Measurements from ENCODE around the gene BLNK. TPM values are rescaled to one million over a fixed set of nuclear protein-coding genes. Genes with fewer than 3 reads are reported as not detected.

BLNK gene
- polyA plus RNA-seq, 1 of the 3 experiments (the other 2 are of a cell fraction): not detected

DNA sequence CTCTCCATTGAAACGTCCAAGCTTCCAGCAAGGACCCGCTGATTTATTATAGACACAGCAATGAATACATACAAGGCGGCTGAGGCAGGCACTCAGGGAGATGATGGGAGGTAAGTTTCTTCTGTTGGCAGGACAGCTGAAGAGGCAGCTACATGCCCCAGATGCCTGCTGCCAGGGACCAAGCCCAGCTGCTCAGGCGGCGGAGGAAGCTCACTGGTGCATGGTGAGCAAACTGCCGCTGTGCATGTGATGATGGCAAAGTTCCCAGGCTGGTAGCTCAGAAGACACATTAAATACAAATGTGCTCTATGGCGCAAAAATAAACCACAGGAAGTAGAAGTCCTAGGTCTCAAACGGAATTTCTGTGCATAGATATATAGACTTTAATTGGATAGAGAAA is 35.1 kb upstream of the BLNK start:
- POLR2A ChIA-PET: no interaction called here
- 78% methylated on average over 8 of the region's 8 CpGs for WGBS (ENCODE audit: low lambda C conversion rate)
- no peak overlapping the region for H3K4me2 ChIP-seq
- no peaks in the 10 kb centered on the region for H3F3A ChIP-seq (replicated peaks; ENCODE audit: insufficient read depth)
- no peak overlapping the region for H3K27ac ChIP-seq (ENCODE audit: low read depth in 2 of 2, low read length in 1 of 2)
- TF ChIP-seq POLR2AphosphoS5 (IDR thresholded peaks at IDR 0.05; ENCODE audit: low read depth, low read length) (no peak), RCOR1 (IDR thresholded peaks at IDR 0.05; ENCODE audit: low read length) (no peak), NFIC (IDR thresholded peaks at IDR 0.05; ENCODE audit: borderline replicate concordance) (no peak), TAF1 (IDR thresholded peaks at IDR 0.05; ENCODE audit: borderline replicate concordance, low read depth, low read length) (no peak), NRF1 (IDR thresholded peaks at IDR 0.05; ENCODE audit: low read depth, low read length) (no peak), RAD21 (IDR thresholded peaks at IDR 0.05; ENCODE audit: low read length) (no peak)
- TF ChIP-seq, protein P1, sequence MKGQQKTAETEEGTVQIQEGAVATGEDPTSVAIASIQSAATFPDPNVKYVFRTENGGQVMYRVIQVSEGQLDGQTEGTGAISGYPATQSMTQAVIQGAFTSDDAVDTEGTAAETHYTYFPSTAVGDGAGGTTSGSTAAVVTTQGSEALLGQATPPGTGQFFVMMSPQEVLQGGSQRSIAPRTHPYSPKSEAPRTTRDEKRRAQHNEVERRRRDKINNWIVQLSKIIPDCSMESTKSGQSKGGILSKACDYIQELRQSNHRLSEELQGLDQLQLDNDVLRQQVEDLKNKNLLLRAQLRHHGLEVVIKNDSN (IDR thresholded peaks at IDR 0.05; ENCODE audit: borderline replicate concordance, low read depth): no peak
- TF ChIP-seq, protein P2, sequence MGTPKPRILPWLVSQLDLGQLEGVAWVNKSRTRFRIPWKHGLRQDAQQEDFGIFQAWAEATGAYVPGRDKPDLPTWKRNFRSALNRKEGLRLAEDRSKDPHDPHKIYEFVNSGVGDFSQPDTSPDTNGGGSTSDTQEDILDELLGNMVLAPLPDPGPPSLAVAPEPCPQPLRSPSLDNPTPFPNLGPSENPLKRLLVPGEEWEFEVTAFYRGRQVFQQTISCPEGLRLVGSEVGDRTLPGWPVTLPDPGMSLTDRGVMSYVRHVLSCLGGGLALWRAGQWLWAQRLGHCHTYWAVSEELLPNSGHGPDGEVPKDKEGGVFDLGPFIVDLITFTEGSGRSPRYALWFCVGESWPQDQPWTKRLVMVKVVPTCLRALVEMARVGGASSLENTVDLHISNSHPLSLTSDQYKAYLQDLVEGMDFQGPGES (IDR thresholded peaks at IDR 0.05; ENCODE audit: low read depth, low read length): no peak
- no peaks in the 10 kb centered on the region for H3K27me3 ChIP-seq (ENCODE audit: insufficient read depth)
- no peaks in the 10 kb centered on the region for H3K36me3 ChIP-seq (replicated peaks in 1 of 2; ENCODE audit: control insufficient read depth in 1 of 2, insufficient read depth in 2 of 2, low read length in 1 of 2)
- no peaks in the 10 kb centered on the region for H3K9me3 ChIP-seq
- no peaks in the 10 kb centered on the region for H4K20me1 ChIP-seq (ENCODE audit: insufficient read depth)
- no peak overlapping the region for H3K9ac ChIP-seq
- H3K9me2 ChIP-seq: no peaks in the 10 kb centered on the region
- no peak overlapping the region for H3K4me3 ChIP-seq (ENCODE audit: low read depth in 2 of 2, low read length in 1 of 2)
- DNase-seq: no peak
- H3K79me2 ChIP-seq (ENCODE audit: insufficient read depth): no peaks in the 10 kb centered on the region
- CTCF ChIA-PET: interaction anchor here (5.0 kb wide), 1 partner anchor 28 kb away, joined by 17 read pairs; no protein-coding TSS in a partner anchor
- H3K4me1 ChIP-seq (ENCODE audit: control insufficient read depth in 1 of 2, insufficient read depth in 2 of 2, low read depth in 1 of 2, low read length in 1 of 2): no peaks in the 10 kb centered on the region
- H2AFZ ChIP-seq (ENCODE audit: low read depth): no peak overlapping the region

DNA sequence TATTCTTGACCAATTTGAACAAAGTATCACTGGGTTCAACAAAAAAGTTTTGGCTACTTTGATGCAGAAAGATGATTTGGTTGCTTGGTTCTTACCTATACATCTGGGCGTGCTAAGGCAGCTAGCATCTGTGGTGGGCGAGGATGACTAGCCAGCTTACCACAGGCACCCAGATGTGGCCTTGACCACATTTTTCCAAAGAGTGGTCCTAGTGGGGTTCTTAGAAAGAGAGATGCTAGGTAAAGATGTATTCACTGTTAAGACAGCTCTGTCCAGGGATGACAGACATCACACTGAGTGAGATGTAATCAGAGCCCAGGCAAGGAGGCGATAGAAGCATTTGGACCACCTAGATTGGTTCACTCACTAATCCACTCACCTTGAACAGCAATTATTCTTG is 33.6 kb upstream of the BLNK start:
- no peak overlapping the region for H3K27ac ChIP-seq (ENCODE audit: low read depth in 2 of 2, low read length in 1 of 2)
- H3K79me2 ChIP-seq (ENCODE audit: insufficient read depth): no peaks in the 10 kb centered on the region
- 0 out of 2 replicates have a peak, but pooled peaks cover 6% of the 10 kb centered on the region for H3K27me3 ChIP-seq (ENCODE audit: insufficient read depth)
- CTCF ChIA-PET: interaction anchor here (0.8 to 5.0 kb wide), 4 partner anchors 12 to 288 kb away, joined by 4 to 17 read pairs (median 8); no protein-coding TSS in a partner anchor
- H3K4me1 ChIP-seq (ENCODE audit: control insufficient read depth in 1 of 2, insufficient read depth in 2 of 2, low read depth in 1 of 2, low read length in 1 of 2): no peaks in the 10 kb centered on the region
- POLR2A ChIA-PET: no interaction called here
- H3K9me3 ChIP-seq: no peaks in the 10 kb centered on the region
- no peak overlapping the region for H3K9ac ChIP-seq
- H2AFZ ChIP-seq (ENCODE audit: low read depth): no peak overlapping the region
- 24% methylated on average over 3 of the region's 3 CpGs for WGBS (ENCODE audit: low lambda C conversion rate)
- no peaks in the 10 kb centered on the region for H4K20me1 ChIP-seq (ENCODE audit: insufficient read depth)
- H3K4me3 ChIP-seq (ENCODE audit: low read depth in 2 of 2, low read length in 1 of 2): no peak overlapping the region
- H3F3A ChIP-seq (replicated peaks; ENCODE audit: insufficient read depth): no peaks in the 10 kb centered on the region
- DNase-seq: no peak
- H3K36me3 ChIP-seq (replicated peaks in 1 of 2; ENCODE audit: control insufficient read depth in 1 of 2, insufficient read depth in 2 of 2, low read length in 1 of 2): no peaks in the 10 kb centered on the region
- H3K4me2 ChIP-seq: no peak overlapping the region
- H3K9me2 ChIP-seq: no peaks in the 10 kb centered on the region
- TF ChIP-seq SMC3 (IDR thresholded peaks at IDR 0.05; ENCODE audit: low read depth, low read length): no peak
- TF ChIP-seq FOXM1 (IDR thresholded peaks at IDR 0.05; ENCODE audit: low read depth): no peak
- TF ChIP-seq, protein P3, sequence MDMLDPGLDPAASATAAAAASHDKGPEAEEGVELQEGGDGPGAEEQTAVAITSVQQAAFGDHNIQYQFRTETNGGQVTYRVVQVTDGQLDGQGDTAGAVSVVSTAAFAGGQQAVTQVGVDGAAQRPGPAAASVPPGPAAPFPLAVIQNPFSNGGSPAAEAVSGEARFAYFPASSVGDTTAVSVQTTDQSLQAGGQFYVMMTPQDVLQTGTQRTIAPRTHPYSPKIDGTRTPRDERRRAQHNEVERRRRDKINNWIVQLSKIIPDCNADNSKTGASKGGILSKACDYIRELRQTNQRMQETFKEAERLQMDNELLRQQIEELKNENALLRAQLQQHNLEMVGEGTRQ (IDR thresholded peaks at IDR 0.05; ENCODE audit: borderline replicate concordance, low read depth, low read length): no peak
- TF ChIP-seq, protein P4, sequence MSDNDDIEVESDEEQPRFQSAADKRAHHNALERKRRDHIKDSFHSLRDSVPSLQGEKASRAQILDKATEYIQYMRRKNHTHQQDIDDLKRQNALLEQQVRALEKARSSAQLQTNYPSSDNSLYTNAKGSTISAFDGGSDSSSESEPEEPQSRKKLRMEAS (IDR thresholded peaks at IDR 0.05; ENCODE audit: low read depth): no peak
- no peak for TF ChIP-seq RFX5 (IDR thresholded peaks at IDR 0.05; ENCODE audit: low read length)
- TF ChIP-seq EP300 (IDR thresholded peaks at IDR 0.05; ENCODE audit: borderline replicate concordance in 1 of 2, low read depth in 1 of 2, low read length in 1 of 2): no peak
- TF ChIP-seq RCOR1 (IDR thresholded peaks at IDR 0.05; ENCODE audit: low read length): no peak
- no peak for TF ChIP-seq CHD2 (IDR thresholded peaks at IDR 0.05; ENCODE audit: low read length, partially characterized antibody)
- TF ChIP-seq, protein P5, sequence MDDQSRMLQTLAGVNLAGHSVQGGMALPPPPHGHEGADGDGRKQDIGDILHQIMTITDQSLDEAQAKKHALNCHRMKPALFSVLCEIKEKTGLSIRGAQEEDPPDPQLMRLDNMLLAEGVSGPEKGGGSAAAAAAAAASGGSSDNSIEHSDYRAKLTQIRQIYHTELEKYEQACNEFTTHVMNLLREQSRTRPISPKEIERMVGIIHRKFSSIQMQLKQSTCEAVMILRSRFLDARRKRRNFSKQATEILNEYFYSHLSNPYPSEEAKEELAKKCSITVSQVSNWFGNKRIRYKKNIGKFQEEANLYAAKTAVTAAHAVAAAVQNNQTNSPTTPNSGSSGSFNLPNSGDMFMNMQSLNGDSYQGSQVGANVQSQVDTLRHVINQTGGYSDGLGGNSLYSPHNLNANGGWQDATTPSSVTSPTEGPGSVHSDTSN (IDR thresholded peaks at IDR 0.05): no peak
- no peak for TF ChIP-seq ELF1 (IDR thresholded peaks at IDR 0.05)
- TF ChIP-seq, protein P1 (IDR thresholded peaks at IDR 0.05; ENCODE audit: borderline replicate concordance, low read depth): no peak
- no peak for TF ChIP-seq NRF1 (IDR thresholded peaks at IDR 0.05; ENCODE audit: low read depth, low read length)
- TF ChIP-seq, protein P6, sequence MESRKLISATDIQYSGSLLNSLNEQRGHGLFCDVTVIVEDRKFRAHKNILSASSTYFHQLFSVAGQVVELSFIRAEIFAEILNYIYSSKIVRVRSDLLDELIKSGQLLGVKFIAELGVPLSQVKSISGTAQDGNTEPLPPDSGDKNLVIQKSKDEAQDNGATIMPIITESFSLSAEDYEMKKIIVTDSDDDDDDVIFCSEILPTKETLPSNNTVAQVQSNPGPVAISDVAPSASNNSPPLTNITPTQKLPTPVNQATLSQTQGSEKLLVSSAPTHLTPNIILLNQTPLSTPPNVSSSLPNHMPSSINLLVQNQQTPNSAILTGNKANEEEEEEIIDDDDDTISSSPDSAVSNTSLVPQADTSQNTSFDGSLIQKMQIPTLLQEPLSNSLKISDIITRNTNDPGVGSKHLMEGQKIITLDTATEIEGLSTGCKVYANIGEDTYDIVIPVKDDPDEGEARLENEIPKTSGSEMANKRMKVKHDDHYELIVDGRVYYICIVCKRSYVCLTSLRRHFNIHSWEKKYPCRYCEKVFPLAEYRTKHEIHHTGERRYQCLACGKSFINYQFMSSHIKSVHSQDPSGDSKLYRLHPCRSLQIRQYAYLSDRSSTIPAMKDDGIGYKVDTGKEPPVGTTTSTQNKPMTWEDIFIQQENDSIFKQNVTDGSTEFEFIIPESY (IDR thresholded peaks at IDR 0.05; ENCODE audit: borderline replicate concordance, low read depth): no peak
- no peak for TF ChIP-seq POLR2AphosphoS5 (IDR thresholded peaks at IDR 0.05; ENCODE audit: low read depth, low read length)

All from SK-N-SH (cell line).